AG09319 (cell line): ENCODE measurements around the gene SYMPK.

Source experiments
- DNase-seq: peaks from one replicate; pipeline ENCODE4 v3.0.0-alpha.2; 2010; ENCODE audit warnings: low read depth; ENCODE audit errors: extremely low read depth
- TF ChIP-seq, protein P1 (sequence below): IDR thresholded peaks from 2 replicates; pipeline ENCODE4 v1.5.1; 2011; ENCODE audit warnings: low read depth, mild to moderate bottlenecking, inconsistent platforms, low read length, moderate library complexity

SYMPK gene

DNA sequence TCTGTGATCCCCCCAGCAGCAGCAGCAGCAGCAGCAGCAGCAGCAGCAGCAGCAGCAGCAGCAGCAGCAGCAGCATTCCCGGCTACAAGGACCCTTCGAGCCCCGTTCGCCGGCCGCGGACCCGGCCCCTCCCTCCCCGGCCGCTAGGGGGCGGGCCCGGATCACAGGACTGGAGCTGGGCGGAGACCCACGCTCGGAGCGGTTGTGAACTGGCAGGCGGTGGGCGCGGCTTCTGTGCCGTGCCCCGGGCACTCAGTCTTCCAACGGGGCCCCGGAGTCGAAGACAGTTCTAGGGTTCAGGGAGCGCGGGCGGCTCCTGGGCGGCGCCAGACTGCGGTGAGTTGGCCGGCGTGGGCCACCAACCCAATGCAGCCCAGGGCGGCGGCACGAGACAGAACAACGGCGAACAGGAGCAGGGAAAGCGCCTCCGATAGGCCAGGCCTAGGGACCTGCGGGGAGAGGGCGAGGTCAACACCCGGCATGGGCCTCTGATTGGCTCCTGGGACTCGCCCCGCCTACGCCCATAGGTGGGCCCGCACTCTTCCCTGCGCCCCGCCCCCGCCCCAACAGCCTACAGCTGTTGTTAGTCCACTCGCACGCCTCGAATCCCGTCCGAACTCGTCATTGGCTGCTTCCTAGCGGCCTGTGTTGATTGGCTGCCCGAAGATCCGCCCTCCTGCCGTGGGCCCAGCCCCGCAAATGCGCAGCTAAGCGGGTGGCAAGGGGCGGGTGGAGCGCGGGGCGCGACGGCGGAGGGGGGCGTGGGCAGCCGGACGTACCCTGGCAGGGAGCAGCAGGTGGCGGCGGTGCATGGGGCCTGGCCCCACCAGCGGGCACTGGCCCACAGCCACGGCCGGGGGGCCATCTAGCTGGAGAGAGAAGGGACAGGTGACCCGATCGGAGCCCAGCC, 92.5 kb downstream of the SYMPK start:
- peak; percentile 95 for DNase-seq
- TF ChIP-seq, protein P1, sequence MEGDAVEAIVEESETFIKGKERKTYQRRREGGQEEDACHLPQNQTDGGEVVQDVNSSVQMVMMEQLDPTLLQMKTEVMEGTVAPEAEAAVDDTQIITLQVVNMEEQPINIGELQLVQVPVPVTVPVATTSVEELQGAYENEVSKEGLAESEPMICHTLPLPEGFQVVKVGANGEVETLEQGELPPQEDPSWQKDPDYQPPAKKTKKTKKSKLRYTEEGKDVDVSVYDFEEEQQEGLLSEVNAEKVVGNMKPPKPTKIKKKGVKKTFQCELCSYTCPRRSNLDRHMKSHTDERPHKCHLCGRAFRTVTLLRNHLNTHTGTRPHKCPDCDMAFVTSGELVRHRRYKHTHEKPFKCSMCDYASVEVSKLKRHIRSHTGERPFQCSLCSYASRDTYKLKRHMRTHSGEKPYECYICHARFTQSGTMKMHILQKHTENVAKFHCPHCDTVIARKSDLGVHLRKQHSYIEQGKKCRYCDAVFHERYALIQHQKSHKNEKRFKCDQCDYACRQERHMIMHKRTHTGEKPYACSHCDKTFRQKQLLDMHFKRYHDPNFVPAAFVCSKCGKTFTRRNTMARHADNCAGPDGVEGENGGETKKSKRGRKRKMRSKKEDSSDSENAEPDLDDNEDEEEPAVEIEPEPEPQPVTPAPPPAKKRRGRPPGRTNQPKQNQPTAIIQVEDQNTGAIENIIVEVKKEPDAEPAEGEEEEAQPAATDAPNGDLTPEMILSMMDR, result peak; percentile 76

GRCh38 chr19:45769821-45770191, 93.1 kb downstream of the SYMPK start:
- DNase-seq, result no peak
- TF ChIP-seq, protein P1, result no peak

GRCh38 chr19:45768984-45769782, 93.8 kb downstream of the SYMPK start, which contains the start of gene SIX5:
TSS of gene SIX5 (minus strand) at chr19:45769252. CDS start at chr19:45768844, 408 bp downstream.
- TF ChIP-seq, protein P1, result no peak
- DNase-seq, result peak; percentile 98

DNA sequence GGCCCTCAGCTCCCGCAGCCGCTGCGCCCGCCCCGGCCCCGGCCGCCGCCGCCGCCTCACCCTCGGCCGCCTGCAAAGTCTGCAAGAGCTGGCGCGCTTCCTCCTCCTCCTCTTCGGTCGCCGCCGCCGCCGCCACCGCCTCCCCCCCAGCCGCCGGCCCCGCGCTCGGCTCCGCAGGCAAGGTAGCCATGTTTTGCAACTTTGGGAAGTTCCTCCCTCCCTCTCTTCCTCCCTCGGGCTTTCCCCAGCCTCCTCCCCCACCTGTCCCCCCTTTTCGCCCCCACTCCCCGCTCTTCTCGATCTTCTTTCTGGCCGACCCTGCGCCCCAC, 94.3 kb downstream of the SYMPK start:
- no peak for DNase-seq
- TF ChIP-seq, protein P1, result no peak

DNA sequence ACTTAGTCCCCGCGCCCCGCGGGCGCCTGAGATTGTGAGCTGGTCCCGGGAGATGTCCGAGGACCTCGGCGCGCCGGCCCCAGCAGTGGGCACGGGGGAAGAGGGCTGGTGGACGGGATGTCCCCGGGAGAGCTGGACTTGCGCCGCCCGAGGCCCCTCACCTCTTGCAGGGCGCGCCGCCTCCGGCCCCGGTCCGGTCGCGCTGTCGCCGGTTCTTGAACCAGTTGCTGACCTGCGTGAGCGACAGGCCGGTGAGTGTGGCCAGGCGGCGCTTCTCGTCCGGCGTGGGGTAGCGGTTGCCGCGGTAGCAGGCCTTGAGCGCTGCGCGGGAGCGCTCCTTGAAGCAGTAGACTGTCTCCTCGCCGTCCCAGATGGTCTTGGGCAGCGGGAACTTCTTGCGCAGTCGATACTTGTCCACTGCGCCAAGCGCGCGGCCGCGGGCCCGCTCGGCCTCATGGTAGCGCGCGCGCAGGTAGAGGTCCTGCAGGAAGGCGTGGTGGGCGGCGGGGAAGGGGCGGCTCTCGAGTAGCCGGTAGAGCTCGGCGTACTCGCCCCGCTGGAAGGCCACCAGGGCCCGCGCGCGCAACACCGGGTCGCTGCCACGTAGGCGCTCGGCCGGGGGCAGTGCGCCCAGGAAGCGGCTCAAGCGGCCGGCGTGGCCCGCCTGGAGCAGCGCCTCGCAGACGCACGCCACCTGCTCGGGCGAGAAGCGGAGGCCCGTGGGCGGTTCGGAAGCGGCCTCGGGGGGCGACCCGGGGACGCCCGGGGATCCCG, 94.9 kb downstream of the SYMPK start:
- no peak for DNase-seq
- TF ChIP-seq, protein P1, result no peak

DNA sequence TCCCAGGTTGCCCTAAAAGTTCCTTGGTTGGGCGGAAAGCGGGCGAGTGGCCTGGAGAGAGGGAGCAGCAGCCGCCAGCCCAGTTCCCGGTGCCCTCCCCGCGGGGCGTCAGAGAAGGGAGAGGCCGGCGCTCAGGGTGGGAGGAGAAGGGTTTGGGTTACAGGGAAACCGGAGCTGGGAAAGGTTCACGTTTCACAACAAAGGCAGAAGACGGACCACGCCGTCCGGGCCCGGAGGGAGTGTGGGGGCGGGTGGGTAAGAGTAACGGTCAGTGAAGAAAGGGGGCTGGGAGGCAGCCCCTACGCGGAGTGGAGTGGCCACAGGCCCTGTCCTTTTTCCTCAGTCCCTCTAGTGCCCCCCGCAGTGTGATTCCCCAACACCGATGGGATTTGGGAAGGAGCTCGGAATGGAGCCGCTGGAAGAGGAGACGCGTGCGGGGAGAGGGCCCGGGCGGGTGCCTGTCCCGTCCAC, 95.5 kb downstream of the SYMPK start:
- peak; percentile 72 for DNase-seq
- TF ChIP-seq, protein P1, result no peak
